Measurements from ENCODE around the gene PIK3R6. TPM values are rescaled to one million over a fixed set of nuclear protein-coding genes. Genes with fewer than 3 reads are reported as not detected.

The PIK3R6 gene
- total RNA-seq, 3 donors from 2014 or later (not counting 1 experiment from before 2014, with no cell fraction given): 0.84 to 6.3 (median 1.4) TPM

DNA sequence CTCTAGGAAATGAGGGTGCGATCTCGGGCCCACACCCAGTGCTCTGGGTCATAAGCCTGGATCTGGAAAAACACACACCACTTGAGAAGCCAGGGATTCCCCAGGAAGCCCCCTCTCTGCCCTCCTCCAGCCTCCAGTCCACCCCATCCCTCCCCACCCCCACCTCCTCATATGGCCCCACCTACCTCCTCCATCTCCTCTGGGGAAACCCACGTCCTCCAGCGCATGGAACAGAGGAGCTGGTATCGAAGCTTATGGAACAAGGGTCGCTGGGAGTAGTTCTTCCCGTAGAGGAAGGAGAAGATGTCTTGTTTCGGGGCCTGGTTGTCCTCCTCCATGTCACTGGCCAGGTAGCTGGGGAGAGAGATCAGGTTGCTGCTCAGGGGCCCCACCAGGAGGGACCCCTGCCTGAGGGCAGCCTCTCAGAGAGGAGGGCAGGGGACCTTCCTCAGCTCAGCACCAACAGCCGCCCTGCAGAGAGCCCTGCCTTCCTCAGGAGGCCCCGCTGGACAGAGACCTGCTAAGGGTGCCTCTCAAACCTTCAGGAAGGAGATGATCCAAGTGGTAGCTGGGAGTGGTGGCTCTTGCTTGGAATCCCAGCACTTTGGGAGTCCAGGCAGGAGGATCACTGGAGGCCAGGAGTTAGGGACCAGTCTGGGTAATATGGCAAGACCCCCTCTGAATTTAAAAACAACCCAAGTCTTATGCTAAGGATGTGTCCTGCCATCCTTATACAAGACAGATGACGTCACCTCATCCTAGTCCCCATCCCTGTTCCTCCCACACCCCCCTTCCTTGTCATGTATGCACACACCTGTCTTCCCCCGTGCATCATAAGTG lies 114.1 kb downstream of the PIK3R6 start:
- Mint-ChIP-seq H3K36me3 (no peaks in the 10 kb centered on the region), H3K27ac (no peak overlapping the region), H3K27me3 (ENCODE audit: low read depth in 2 of 2) (peaks cover 10 to 21% of the 10 kb centered on the region in 2 donors), H3K4me1 (no peaks in the 10 kb centered on the region), H3K9me3 (no peaks in the 10 kb centered on the region), H3K4me3 (no peak overlapping the region)
- WGBS (ENCODE audit: insufficient coverage): 82% methylated on average over 12 of the region's 12 CpGs
- Histone ChIP-seq H3K4me1 (ENCODE audit: control insufficient read depth, insufficient read depth, low read length) (no peaks in the 10 kb centered on the region), H3K36me3 (ENCODE audit: control insufficient read depth, insufficient read depth, low read length) (no peaks in the 10 kb centered on the region), H3K27ac (ENCODE audit: low read length) (no peak overlapping the region), H3K9me3 (ENCODE audit: control insufficient read depth, insufficient read depth, low read length) (no peaks in the 10 kb centered on the region), H3K27me3 (ENCODE audit: control insufficient read depth, insufficient read depth, low read length) (no peaks in the 10 kb centered on the region), H3K4me3 (ENCODE audit: low read length) (no peak overlapping the region)
- TF ChIP-seq, protein P1, sequence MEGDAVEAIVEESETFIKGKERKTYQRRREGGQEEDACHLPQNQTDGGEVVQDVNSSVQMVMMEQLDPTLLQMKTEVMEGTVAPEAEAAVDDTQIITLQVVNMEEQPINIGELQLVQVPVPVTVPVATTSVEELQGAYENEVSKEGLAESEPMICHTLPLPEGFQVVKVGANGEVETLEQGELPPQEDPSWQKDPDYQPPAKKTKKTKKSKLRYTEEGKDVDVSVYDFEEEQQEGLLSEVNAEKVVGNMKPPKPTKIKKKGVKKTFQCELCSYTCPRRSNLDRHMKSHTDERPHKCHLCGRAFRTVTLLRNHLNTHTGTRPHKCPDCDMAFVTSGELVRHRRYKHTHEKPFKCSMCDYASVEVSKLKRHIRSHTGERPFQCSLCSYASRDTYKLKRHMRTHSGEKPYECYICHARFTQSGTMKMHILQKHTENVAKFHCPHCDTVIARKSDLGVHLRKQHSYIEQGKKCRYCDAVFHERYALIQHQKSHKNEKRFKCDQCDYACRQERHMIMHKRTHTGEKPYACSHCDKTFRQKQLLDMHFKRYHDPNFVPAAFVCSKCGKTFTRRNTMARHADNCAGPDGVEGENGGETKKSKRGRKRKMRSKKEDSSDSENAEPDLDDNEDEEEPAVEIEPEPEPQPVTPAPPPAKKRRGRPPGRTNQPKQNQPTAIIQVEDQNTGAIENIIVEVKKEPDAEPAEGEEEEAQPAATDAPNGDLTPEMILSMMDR (IDR thresholded peaks at IDR 0.05): no peak
- DNase-seq (no peak), ATAC-seq (no peak)
- intact Hi-C loops (cut with micrococcal nuclease): no loop called here

Other genes with a start within 250 kb of the PIK3R6 start
- 1 to 10 TPM in 2 of 3 donors, under 1 TPM in 1; 0.28 to 1.5 (median 1.0) TPM for gene MYH10, start 236.9 kb downstream of the PIK3R6 start, total RNA-seq
- under 1 TPM in 2 of 3 donors, not detected in 1; 0.27 to 0.75 TPM for gene CCDC42, start 122.8 kb downstream of the PIK3R6 start, total RNA-seq
- not detected for gene SPDYE4, start 109.1 kb downstream of the PIK3R6 start, total RNA-seq
- under 1 TPM in 2 of 3 donors, not detected in 1; 0.12 to 0.90 TPM for gene MFSD6L, start 68.3 kb downstream of the PIK3R6 start, total RNA-seq
- gene PIK3R5, start 98.0 kb upstream of the PIK3R6 start, total RNA-seq: 100 to 1,000 TPM; 254 to 364 (median 348) TPM
- gene NTN1, start 153.8 kb upstream of the PIK3R6 start, total RNA-seq: under 1 TPM; 0.12 to 0.15 (median 0.14) TPM

Data from natural killer cell (primary cell).